Stimulated activated CD4-positive, alpha-beta T cell treated with anti-CD3 and anti-CD28 coated beads, Interleukin-15, amount 100 ng/mL, for 24 hours (primary cell): ENCODE results near the gene CPA5.
A peak's percentile ranks its signal among the peaks of the same experiment; 100 is the strongest.

Experiments used
- DNase-seq: peaks from one replicate; pipeline ENCODE4 v3.0.0-alpha.2; 2020

The CPA5 gene

DNA sequence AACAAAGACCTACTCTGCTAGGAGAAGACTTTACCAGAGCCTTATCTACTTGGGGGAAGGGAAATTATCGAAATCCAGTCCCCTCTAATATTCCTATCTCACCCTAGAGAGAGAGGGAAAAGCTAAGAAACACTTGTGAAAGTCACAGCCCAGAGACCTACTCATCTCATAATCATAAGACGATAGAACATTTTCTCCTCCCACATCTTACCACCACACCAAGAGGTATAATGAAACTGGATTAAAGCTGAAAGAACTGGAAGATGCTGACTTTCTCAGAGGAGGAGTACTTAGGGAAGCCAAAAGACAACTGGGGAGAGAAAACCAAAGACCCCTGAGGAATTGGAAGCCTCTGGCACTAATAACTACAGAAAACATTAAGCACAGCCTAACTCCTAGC is 10.8 kb upstream of the CPA5 start:
- no peak for DNase-seq

DNA sequence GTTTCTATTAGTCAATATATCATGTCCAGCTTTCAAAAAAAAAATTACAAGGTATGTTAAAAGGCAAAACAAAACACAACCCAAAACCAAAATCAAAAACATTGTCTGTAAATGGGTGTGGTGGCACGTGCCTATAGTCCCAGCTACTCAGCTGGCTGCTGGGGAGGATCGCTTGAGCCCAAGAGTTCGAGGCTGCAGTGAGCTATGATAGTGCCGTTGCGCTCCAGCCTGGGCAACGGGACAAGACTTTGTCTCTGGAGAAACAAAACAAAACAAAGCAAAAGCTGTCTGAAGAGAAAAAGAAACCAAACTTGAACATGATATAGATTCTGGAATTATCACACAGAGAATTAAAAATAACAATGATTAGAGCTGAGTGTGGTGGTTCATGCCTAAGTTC is 10.3 kb upstream of the CPA5 start:
- DNase-seq: no peak

DNA sequence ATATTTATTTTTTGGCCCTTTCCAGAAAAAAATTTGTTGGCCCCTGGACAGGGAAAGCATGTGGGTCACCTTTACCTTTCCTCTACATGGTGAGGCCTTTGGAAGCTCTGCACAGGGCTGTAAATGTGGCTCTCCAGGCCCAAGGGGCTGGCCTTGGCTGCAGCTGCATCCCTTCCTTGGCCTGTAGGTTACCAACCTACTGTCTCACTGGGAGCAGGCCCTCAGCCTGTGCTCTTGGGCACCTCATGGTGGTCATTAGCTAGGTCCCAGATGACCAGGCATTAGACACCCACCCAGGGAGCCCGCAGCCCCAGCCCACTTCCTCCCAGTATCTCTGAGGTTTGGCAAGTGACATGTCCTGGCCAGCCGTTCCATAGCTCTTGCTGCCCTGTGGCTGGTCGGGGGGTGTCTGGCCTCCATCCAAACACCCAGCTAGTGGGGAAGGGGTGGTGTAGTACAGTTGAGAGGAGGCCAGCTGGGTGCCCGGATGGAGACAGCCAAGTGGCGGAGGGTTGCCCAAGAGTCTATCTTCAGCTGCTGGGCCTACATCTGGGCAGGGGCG is 7.1 kb upstream of the CPA5 start:
- DNase-seq: no peak

DNA sequence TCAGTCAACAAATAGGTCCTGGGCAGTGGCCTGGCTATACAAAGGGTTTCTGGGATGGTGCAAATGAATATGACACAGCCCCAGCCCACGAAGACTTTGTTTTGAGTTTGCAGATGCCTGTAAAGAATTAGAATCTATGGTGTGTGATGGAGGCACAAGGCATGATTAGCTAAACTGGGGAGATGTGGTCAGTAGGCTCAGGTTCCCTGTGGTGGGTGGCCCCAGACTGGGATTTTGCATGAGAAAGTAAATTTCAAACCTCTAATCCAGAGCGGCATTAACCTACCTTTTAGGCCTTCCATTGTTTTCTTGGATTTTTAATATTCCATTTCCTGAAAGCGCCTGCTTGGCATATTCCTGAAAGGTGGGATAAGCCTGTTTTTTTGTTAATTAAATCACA is 6.4 kb upstream of the CPA5 start:
- no peak for DNase-seq

DNA sequence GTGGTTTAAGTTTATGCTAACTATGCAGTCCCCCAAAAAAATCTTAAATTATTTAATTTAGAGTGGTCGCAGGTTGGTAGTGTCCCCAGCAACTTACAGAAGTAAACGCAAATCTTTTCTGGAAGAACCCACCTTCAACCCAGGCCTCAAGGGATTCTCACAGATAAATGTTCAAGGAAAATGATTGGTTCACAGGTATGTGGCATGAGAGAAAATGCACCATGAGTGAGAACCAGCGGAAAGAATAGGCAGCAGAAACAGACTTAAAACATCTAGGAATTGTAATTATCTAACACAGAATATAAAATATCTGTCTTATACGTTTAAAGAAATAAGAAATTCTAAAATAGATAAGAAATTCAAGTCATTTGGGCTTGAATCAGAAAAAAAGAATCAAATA is 2.7 kb upstream of the CPA5 start:
- DNase-seq: no peak

- no peak for DNase-seq
These were observed 1.8 kb upstream of the CPA5 start for GRCh38 chr7:130342701-130343380.

GRCh38 chr7:130345136-130345535 is 520 bp downstream of the CPA5 start:
- no peak for DNase-seq

GRCh38 chr7:130345725-130346124 is 1.1 kb downstream of the CPA5 start:
- DNase-seq: no peak

- no peak for DNase-seq
These were observed 1.7 kb downstream of the CPA5 start for GRCh38 chr7:130346177-130346905.

DNA sequence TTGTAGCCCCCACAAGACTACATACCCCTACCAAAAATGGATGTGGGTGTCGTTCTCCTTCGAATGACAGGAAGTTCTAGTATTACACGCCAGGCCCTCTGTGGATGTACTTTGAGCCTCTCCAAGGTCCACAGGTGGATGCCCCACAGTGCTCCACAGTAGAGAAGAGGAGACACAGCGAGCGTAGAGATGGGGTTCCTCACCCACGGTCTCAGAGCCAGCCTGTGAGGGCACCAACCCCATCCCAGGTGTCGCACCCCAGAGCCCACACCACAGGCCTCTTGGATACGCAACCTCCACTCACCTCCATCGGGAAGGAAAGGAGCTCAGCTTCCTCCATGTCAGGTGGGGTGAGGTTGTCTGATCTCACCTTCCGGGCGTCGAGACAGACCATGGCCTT is 2.3 kb downstream of the CPA5 start:
- no peak for DNase-seq

DNA sequence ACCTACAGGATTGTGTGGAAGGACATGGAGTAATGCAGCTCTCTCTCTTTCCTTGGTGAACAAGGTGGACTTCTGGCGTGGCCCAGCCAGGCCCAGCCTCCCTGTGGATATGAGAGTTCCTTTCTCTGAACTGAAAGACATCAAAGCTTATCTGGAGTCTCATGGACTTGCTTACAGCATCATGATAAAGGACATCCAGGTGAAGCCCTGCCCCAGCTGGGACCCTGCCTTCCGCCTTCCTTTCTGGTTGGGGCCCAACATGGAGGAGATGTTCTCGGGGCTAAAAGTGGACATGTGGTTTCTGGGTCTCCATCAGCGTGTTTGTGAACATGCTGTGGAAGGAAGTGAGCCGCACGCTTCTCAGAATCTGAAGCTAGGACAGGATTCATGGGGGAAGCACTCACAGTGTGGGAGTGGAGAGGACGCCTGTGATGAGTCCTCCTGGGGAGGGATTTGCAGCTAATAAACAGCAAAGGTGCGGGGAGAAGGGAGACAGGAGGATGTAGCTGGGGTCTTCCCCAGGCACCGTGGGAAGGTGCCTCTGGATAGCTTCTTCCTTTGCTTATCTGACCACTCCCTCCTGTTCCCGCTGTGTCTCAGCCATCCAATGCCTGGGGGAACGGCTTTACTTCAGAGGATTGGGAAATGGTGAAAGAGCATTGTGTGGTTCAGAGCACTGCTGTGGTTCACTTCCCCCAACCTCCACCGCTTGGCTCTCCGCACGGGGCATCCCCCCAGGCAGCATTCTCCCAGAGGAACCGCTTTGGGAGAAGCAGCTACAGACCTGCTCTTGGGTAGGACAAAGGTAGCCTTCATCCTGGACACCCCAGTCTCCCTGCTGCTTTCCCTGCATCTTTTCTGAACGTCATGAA is 5.5 kb downstream of the CPA5 start:
- no peak for DNase-seq

DNA sequence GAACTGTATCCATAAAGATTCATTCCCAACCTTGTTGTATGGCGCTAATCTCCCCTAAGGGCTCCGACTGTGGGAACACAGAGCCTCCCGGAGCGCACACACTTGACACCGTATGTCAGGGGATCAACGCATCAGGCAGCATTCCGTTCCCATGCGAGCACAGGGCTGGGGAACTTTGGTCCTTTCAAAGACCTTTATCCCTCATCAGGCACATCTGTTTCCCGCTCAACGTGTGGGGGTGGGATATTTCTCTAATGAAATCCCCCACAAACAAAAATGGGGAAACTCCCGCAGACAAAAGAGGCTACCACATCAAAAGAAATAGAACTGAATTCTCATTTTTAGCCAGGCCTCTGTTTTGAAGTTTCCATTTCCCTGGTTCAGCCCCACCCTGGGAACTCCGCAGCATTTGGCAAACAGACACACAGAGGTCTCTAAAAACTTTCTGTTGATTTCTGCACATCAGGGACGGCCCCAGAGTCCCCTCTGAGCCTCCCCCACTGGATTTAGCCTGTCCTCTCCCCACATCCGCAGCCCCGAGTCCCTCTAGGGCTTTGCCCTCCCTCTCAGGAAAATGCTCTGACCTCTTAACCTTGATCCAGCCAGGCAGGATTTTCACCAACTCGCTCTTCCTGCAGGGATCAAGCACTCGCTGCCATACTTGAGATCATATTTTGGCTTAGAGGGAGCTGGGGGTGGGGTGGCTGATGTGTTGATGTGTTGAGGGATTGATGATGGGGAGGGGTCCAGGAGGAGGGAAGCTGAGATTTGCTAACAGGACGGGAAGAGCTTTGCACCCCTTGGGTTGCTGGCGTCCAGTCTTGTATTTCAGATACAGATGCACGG is 6.6 kb downstream of the CPA5 start:
- peak; percentile 24 for DNase-seq

GRCh38 chr7:130351791-130352090 is 7.1 kb downstream of the CPA5 start:
- DNase-seq: no peak

DNA sequence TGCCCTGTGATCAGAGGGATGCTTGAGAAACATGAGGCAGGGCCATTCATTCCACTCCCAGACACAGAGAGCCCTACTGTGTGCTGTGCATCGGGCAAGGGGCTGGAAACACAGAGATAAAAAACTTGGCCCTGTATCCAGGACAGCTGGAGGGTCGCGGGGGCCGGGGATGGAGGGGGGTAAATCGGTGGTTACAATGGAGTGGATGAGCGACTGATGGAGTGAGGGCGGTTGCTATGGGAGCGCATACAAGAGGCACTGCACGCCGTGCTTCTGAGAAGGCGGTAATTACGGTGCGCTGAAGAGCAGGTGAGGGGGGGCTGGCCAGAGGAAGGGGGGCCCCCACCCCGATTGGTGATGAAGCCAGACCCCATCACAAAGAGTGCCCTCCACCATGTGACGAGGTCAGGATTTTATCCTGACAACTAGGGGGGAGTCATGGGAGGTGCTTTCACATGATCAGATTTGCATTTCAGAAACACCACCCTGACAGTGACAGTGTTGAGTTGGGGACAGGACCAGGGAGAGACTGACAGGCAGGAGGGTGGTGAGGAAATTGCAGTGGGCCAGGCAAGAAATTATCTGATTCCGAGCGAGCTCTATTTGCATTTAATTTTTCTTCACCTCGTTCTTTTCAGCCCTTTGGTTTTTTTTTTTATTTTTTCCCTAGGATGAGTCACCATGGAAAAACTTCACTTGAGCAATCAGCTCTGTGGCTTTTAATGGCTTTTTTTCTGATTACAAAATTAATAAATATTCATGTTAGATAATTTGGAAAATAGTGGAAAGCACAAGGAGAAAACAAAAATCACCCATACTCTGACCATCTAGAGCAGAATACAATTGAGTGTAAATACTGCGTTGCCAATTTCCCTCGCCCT is 7.8 kb downstream of the CPA5 start:
- no peak for DNase-seq

DNA sequence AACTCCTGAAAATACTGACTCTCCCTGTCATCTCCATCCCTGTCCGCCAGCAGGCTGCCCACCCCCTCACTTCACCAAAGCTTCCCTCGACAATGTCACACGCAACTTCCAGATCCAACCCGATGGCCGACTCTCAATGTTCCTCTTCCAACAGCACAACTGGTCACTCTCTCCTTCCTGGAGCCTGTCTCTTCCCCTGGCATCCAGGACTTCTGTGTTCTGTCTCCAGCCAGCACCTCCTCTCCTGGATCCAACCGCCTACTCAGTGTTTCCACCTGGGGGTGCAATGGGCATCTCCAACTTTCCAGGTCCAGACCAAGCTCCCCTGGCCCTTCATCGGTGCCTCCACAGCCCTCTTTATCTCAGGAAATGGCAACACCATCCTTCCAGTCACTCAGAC is 8.6 kb downstream of the CPA5 start:
- no peak for DNase-seq

- DNase-seq: no peak
These were observed 11.7 kb downstream of the CPA5 start for GRCh38 chr7:130356121-130356875.

- no peak for DNase-seq
These were observed 12.4 kb downstream of the CPA5 start for GRCh38 chr7:130356876-130357611.

DNA sequence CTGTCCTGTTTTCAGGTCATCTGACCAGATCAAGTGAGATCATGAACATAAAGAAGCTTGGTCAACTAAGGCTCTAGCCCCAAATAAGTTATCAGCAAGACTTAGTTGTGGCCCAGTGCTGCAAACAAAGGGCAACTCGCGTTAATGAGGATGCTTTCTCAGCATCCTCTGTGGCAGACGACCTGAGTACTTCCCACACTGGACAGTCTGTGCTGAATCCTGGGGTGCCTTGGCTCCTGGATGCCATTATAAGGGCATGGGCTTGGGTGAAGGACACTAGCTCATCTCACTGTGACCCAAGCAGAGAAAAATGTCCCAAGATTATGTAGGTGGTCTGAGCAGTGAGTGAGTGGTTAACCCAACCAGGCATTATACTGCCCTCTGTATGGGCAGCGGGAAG is 13.9 kb downstream of the CPA5 start:
- no peak for DNase-seq

DNA sequence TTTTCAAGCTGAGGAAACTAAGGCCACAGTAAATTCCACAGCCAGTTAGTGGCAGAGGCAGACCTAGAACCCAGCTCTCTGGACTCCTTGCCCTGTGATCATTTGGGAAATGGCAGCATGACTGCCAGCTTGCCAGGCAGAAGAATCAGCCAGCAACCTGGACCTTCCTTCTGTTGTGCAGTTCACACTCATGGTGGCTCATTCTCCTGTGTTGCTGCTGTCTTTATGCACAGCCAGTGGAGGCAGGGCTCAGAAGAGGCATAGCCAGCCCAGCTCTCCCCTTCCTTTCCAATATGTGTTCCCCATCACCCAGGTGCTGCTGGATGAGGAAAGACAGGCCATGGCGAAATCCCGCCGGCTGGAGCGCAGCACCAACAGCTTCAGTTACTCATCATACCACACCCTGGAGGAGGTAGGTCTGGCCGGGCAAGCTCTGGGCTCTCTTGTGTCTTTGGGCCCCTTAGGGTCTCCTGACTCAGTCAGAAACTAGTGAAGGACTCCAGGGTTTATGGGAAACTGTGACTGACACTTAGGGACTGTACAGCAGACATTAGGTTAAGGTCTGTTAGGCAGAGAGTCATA is 14.8 kb downstream of the CPA5 start:
- no peak for DNase-seq

- DNase-seq: no peak
These were observed 15.9 kb downstream of the CPA5 start for GRCh38 chr7:130360518-130360917.
